ENCODE data around the gene PPM1G. TPM values are rescaled to one million over a fixed set of nuclear protein-coding genes. Genes with fewer than 3 reads are reported as not detected.

Gene PPM1G
- total and polyA plus RNA-seq, 3 donors from 2014 or later: 163 to 569 (median 245) TPM

DNA sequence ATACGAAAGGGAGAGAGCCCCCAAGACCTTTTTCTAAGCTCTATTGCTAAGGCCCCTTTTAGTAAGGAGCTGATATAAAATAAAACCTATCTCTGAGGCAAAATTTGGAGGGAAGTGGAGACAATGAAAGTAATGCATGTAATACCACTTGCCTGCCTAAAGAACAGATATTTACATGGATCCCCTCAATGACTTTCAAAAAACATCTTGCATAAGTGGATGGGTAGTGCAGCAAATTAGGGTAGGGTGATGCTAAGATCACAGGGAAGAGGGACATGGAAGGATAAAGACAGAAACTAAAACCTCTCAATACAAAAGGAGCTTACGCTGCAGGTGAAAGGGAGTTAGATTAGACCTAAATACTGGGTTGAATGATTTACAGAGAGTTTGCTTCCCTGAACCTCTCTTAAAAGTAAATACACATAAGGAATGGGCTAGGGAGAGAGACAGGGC, 30.0 kb downstream of the PPM1G start:
- no peak for TF ChIP-seq POLR2A (IDR thresholded peaks at IDR 0.05)
- TF ChIP-seq, protein P1, sequence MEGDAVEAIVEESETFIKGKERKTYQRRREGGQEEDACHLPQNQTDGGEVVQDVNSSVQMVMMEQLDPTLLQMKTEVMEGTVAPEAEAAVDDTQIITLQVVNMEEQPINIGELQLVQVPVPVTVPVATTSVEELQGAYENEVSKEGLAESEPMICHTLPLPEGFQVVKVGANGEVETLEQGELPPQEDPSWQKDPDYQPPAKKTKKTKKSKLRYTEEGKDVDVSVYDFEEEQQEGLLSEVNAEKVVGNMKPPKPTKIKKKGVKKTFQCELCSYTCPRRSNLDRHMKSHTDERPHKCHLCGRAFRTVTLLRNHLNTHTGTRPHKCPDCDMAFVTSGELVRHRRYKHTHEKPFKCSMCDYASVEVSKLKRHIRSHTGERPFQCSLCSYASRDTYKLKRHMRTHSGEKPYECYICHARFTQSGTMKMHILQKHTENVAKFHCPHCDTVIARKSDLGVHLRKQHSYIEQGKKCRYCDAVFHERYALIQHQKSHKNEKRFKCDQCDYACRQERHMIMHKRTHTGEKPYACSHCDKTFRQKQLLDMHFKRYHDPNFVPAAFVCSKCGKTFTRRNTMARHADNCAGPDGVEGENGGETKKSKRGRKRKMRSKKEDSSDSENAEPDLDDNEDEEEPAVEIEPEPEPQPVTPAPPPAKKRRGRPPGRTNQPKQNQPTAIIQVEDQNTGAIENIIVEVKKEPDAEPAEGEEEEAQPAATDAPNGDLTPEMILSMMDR (IDR thresholded peaks at IDR 0.05): no peak
- peak overlapping the region; percentile 81 to 91 for H3K27ac ChIP-seq
- intact Hi-C loops (cut with DNase I; ENCODE audit: low total_unique reads): no loop called here
- H3K4me3 ChIP-seq: peak overlapping the region in 1 of 2 donors; percentile 81
- H3K4me1 ChIP-seq: peaks cover 8% of the 10 kb centered on the region
- DNase-seq: no peak
- 63 to 77% methylated on average over 2 of the region's 2 CpGs for WGBS, 2 donors
- H3K9me3 ChIP-seq: no peaks in the 10 kb centered on the region
- H3K36me3 ChIP-seq (ENCODE audit: low read depth, missing control alignments): no peaks in the 10 kb centered on the region
- H3K27me3 ChIP-seq: no peaks in the 10 kb centered on the region

DNA sequence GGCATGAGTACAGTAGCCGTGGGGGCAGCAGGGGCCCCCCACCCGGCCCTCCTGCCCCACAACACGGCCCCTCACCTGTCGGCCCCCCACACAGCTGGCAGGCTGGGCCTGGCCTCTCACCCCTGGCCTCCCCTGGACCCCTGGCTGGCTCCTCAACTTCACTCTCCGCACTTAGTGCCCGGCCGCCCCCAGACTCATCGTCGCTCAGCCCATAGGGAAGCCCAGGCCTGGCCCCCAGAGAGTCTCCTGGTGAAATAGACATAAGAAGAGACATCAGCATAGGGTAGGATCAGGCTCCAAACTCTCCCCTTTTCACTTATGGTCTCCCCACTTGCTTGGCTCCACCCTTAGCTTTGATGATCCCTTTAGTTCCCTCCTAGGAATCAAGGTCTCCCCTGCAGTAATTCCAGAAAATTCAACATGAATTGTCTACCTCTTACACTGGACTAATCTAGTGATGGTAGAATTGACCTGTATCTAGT, 30.5 kb downstream of the PPM1G start:
- Histone ChIP-seq H3K9me3 (no peaks in the 10 kb centered on the region), H3K4me1 (peaks cover 8% of the 10 kb centered on the region), H3K27me3 (no peaks in the 10 kb centered on the region), H3K4me3 (no peak overlapping the region), H3K36me3 (ENCODE audit: low read depth, missing control alignments) (no peaks in the 10 kb centered on the region), H3K27ac (no peak overlapping the region)
- TF ChIP-seq, protein P1 (IDR thresholded peaks at IDR 0.05): no peak
- no peak for TF ChIP-seq POLR2A (IDR thresholded peaks at IDR 0.05)
- intact Hi-C loops (cut with DNase I; ENCODE audit: low total_unique reads): no loop called here
- 83 to 88% methylated on average over 5 to 8 of the region's 9 CpGs for WGBS, 2 donors
- no peak for DNase-seq

DNA sequence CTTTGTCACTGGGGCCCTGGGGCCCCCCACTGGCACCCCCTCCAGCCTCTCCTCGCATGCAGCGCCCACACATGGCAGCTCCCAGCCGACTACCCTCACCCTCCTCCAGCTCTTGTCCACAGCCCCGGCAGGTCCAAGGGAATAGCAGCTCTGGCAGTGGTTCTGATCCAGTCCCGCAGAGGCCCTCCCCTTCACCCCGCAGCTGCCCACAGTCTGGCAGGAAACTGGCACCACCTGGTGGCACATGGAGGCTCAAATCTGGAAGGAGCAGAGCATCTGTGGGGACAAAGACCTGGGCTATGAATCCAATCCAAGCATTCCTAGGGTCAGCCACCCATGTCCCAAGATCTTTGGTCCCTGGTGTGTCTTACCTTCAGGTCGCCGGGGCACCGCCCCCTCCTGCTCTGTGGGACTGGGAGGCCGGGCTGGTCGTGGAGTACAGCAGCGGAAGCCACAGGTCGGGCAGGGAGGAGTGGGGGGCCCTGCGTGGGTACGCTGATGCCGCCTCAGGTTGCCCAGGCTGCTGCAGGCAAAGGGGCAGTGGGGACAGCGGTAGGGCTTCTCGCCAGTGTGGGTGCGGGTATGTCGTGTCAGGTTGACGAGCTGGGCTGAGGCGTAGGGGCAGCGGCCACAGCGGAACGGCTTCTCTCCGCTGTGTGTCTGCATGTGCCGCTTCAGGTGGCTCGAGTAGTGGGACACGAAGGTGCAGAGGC, 31.1 kb downstream of the PPM1G start:
- Histone ChIP-seq H3K36me3 (ENCODE audit: low read depth, missing control alignments) (no peaks in the 10 kb centered on the region), H3K4me1 (peaks cover 8% of the 10 kb centered on the region), H3K9me3 (no peaks in the 10 kb centered on the region), H3K27me3 (no peaks in the 10 kb centered on the region), H3K4me3 (no peak overlapping the region), H3K27ac (no peak overlapping the region)
- TF ChIP-seq, protein P1 (IDR thresholded peaks at IDR 0.05): no peak
- no peak for TF ChIP-seq POLR2A (IDR thresholded peaks at IDR 0.05)
- no peak for DNase-seq
- WGBS, 2 donors: 76 to 77% methylated on average over 7 to 29 of the region's 29 CpGs
- intact Hi-C loops (cut with DNase I; ENCODE audit: low total_unique reads): no loop called here

DNA sequence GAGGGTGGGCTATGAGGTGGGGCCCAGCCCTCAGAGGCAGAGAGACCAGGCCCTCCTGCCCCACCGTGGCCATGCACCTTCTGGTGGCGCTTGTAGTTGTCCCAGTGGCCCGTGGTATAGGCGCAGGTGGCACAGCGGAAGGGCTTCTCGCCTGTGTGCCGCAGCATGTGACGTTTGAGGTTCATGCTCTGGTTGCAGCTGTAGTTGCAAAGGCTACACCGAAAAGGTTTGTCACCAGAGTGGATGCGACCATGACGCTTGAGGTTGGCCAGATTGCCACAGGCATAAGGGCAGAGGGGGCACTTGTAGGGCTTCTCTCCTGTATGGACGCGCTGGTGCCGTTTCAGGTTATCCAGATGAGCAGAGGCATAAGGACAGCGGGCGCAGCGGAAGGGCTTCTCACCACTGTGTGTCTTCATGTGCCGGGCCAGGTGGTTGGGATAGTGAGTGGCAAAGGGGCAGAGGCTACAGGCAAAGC, 31.7 kb downstream of the PPM1G start:
- H3K27ac ChIP-seq: no peak overlapping the region
- WGBS, 2 donors: 87 to 90% methylated on average over 13 to 18 of the region's 18 CpGs
- no peaks in the 10 kb centered on the region for H3K36me3 ChIP-seq (ENCODE audit: low read depth, missing control alignments)
- no peak overlapping the region for H3K4me3 ChIP-seq
- TF ChIP-seq, protein P1 (IDR thresholded peaks at IDR 0.05): no peak
- TF ChIP-seq POLR2A (IDR thresholded peaks at IDR 0.05): no peak
- no peak for DNase-seq
- H3K4me1 ChIP-seq: peaks cover 8% of the 10 kb centered on the region
- no peaks in the 10 kb centered on the region for H3K9me3 ChIP-seq
- no peaks in the 10 kb centered on the region for H3K27me3 ChIP-seq
- intact Hi-C loops (cut with DNase I; ENCODE audit: low total_unique reads): no loop called here
